ENCODE results near the gene ZC3H10.

- TF ChIP-seq POLR2A (IDR thresholded peaks at IDR 0.05): no peak
- TF ChIP-seq, protein P1, sequence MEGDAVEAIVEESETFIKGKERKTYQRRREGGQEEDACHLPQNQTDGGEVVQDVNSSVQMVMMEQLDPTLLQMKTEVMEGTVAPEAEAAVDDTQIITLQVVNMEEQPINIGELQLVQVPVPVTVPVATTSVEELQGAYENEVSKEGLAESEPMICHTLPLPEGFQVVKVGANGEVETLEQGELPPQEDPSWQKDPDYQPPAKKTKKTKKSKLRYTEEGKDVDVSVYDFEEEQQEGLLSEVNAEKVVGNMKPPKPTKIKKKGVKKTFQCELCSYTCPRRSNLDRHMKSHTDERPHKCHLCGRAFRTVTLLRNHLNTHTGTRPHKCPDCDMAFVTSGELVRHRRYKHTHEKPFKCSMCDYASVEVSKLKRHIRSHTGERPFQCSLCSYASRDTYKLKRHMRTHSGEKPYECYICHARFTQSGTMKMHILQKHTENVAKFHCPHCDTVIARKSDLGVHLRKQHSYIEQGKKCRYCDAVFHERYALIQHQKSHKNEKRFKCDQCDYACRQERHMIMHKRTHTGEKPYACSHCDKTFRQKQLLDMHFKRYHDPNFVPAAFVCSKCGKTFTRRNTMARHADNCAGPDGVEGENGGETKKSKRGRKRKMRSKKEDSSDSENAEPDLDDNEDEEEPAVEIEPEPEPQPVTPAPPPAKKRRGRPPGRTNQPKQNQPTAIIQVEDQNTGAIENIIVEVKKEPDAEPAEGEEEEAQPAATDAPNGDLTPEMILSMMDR (IDR thresholded peaks at IDR 0.05 in 8 of 11, conservative IDR thresholded peaks at IDR 0.05 in 3 of 11): no peak
These were observed 13.1 kb upstream of the ZC3H10 start for GRCh38 chr12:56104815-56105608.
